ENCODE measurements around the gene GPATCH4. TPM values are rescaled to one million over a fixed set of nuclear protein-coding genes. Genes with fewer than 3 reads are reported as not detected.

GPATCH4 gene
- total RNA-seq, 1 donor from 2014 or later: 17.9 TPM

DNA sequence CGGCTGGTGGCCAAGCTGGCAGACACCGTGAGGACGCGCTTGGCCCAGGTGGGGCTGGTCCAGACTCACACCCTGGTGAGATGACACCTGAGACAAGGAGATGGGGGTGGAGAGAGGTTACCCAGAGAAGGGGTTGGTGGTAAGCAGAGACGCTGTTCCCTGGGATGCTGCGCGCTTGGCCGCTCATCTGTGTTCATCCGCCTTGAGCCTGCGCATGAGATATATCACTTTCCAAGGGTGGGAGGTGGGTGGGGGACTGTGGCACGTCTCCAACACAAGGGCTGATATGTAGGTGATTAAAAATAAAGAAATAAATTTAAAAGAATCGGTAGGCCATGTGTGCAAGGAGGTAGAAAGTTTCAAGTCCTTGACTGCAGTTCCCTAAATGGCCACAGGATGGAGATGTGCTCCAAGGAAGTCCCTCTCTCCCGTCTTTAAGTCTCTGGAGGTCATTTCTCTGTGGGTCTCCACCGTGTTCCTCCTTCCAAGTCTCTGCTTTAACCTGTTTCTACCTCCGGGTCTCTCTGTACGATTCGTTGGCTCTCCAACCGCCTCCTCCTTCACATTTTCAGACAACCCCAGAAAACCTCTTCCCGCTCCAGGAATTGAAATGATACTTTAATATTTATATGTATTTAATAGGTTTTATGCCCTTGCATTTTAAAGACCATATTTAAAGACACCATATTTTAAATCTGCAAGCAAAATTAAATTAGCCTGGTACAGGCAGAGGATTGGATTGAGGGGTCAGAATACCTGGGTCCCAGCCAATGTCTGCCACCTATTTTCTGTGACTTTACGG lies 17.3 kb downstream of the GPATCH4 start:
- Histone ChIP-seq H3K4me3 (no peak overlapping the region), H3K9me3 (no peaks in the 10 kb centered on the region), H3K36me3 (no peaks in the 10 kb centered on the region), H3K27ac (no peak overlapping the region), H3K4me1 (no peaks in the 10 kb centered on the region), H3K27me3 (ENCODE audit: low read depth) (no peaks in the 10 kb centered on the region)
- TF ChIP-seq, protein P1, sequence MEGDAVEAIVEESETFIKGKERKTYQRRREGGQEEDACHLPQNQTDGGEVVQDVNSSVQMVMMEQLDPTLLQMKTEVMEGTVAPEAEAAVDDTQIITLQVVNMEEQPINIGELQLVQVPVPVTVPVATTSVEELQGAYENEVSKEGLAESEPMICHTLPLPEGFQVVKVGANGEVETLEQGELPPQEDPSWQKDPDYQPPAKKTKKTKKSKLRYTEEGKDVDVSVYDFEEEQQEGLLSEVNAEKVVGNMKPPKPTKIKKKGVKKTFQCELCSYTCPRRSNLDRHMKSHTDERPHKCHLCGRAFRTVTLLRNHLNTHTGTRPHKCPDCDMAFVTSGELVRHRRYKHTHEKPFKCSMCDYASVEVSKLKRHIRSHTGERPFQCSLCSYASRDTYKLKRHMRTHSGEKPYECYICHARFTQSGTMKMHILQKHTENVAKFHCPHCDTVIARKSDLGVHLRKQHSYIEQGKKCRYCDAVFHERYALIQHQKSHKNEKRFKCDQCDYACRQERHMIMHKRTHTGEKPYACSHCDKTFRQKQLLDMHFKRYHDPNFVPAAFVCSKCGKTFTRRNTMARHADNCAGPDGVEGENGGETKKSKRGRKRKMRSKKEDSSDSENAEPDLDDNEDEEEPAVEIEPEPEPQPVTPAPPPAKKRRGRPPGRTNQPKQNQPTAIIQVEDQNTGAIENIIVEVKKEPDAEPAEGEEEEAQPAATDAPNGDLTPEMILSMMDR (IDR thresholded peaks at IDR 0.05): peak; percentile 90
- ATAC-seq (peak; percentile 74 to 77), DNase-seq (no peak)
- intact Hi-C loops (cut with DNase I): no loop called here

DNA sequence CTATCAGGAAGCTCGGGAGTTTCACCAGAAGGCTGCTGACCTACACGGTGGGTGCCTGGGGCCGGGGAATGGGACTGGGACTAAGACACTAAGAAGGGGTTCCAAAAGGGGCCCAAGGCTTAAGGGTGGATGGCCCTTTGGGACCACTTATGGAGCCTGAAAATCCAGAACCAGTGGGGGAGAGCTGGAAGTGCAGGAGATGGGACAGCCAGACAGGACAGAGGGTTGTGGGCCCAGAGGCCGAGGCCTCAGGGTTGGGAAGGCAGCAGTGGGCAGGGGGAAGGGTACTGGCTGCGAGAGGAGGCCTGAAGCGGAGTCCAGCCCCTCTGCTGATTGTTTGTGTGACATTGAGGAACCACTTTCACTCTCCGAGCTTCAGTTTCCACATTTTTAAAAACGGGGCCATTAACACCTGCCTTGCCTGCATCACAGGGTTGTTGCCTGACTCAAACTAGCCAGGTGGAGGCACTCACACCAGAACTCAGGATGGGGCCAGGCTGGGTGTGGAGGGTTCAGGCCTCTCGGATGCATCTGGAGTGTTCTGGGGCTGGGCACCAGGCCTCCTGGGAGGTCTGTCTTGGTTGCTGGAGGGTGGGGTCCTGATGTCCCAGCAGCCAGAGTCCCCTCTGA lies 18.8 kb downstream of the GPATCH4 start:
- TF ChIP-seq, protein P1 (IDR thresholded peaks at IDR 0.05): no peak
- H3K9me3 ChIP-seq: no peaks in the 10 kb centered on the region
- intact Hi-C loops (cut with DNase I): no loop called here
- ATAC-seq: no peak
- H3K4me3 ChIP-seq: no peak overlapping the region
- H3K27me3 ChIP-seq (ENCODE audit: low read depth): no peaks in the 10 kb centered on the region
- no peak for DNase-seq
- H3K36me3 ChIP-seq: no peaks in the 10 kb centered on the region
- no peaks in the 10 kb centered on the region for H3K4me1 ChIP-seq
- no peak overlapping the region for H3K27ac ChIP-seq

DNA sequence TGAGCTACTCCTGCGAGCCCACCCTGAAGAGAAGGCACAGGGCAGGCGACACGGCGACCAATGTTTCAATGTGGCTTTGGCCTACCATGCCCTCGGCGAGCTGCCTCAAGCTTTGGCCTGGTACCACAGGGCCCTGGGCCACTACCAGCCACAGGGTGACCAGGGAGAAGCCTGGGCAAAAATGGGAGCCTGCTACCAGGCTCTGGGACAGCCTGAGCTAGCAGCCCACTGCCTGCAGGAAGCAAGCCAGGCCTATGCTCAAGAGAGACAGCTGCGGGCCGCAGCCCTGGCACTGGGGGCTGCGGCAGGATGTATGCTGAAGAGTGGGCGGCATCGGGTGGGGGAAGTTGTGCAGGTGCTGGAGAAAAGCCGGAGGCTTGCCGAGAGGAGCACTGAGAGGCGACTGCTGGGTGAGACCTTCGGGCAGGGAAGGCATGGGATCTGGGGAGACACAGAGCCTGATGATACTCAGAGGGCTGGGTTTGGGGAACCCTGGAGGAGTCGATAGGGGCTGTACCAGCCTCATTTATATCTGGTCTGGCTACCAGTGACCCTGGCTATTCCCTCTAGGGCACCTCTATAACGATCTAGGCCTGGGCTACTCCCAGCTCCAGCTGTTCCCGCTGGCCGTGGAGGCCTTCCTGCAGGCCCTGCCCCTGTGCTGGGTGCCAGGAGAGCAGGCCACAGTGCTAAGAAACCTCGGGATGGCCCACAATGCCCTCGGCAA lies 19.5 kb downstream of the GPATCH4 start:
- intact Hi-C loops (cut with DNase I): no loop called here
- ATAC-seq: no peak
- no peaks in the 10 kb centered on the region for H3K36me3 ChIP-seq
- H3K4me3 ChIP-seq: no peak overlapping the region
- H3K27ac ChIP-seq: no peak overlapping the region
- no peak for DNase-seq
- no peaks in the 10 kb centered on the region for H3K9me3 ChIP-seq
- no peaks in the 10 kb centered on the region for H3K27me3 ChIP-seq (ENCODE audit: low read depth)
- TF ChIP-seq, protein P1 (IDR thresholded peaks at IDR 0.05): no peak
- H3K4me1 ChIP-seq: no peaks in the 10 kb centered on the region

DNA sequence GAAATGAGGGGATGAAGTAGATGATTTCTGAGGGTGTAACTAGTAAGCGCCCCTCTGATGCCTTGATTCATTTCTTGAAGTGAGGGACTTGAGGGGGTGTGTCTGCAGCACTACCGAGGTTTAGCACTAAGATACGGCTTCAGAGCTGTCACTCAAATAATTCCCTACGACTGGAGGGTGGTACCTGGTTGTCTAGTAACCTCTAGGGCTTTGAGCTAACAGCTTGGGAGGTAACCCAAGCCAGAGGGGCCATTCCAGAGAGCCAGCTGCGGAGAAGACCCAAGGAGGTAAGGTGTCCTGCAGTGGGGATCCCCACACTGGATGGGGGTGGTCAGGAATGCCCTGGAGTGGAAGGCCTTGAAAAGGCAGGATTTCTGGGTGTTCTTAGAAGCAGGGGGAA lies 21.8 kb downstream of the GPATCH4 start, which contains the start of gene TTC24:
TTC24 (plus strand) TSS at position 252 of the 400 bp plus-strand sequence. CDS start 1,642 bp downstream, outside the sequence.
- no peaks in the 10 kb centered on the region for H3K36me3 ChIP-seq
- H3K27ac ChIP-seq: no peak within 1 kb of the TSS
- no peak for ATAC-seq
- no peaks in the 10 kb centered on the region for H3K27me3 ChIP-seq (ENCODE audit: low read depth)
- DNase-seq: no peak
- no peaks in the 10 kb centered on the region for H3K4me1 ChIP-seq
- H3K4me3 ChIP-seq: no peak within 1 kb of the TSS
- H3K9me3 ChIP-seq: no peaks in the 10 kb centered on the region
- intact Hi-C loops (cut with DNase I): no loop called here
- TF ChIP-seq, protein P1 (IDR thresholded peaks at IDR 0.05): no peak

DNA sequence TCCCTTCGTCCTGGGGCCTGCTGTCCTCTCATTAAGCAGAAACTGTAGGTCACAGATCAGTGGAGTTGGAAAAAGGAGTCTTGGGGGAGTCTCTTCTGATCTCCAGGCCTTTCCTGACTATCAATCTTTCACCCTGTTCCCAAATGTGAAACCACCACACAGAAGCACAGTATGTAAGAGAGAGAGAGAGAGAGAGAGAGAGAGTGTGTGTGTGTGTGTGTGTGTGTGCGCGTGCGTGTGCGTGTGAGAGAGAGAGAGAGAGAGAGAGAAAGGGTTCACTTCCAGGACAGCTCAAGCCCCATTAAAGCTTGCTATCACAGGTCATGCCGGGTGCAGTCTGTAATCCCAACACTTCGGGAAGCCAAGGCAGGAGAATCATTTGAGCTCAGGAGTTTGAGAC lies 23.2 kb downstream of the GPATCH4 start:
- Histone ChIP-seq H3K9me3 (no peaks in the 10 kb centered on the region), H3K4me3 (no peak overlapping the region), H3K36me3 (no peaks in the 10 kb centered on the region), H3K27me3 (ENCODE audit: low read depth) (no peaks in the 10 kb centered on the region), H3K4me1 (no peaks in the 10 kb centered on the region), H3K27ac (no peak overlapping the region)
- DNase-seq (no peak), ATAC-seq (no peak)
- TF ChIP-seq, protein P1 (IDR thresholded peaks at IDR 0.05): no peak
- intact Hi-C loops (cut with DNase I): no loop called here

All from lower lobe of right lung (tissue), 2 donors.